B cell (primary cell): Measurements from ENCODE around the gene ATG7. TPM values are rescaled to one million over a fixed set of nuclear protein-coding genes. Genes with fewer than 3 reads are reported as not detected.

Experiments used
- ATAC-seq: fragments of 200-7000 bp; cut with Tn5 transposase; one replicate; pipeline ENCODE4 v1.10.0; 2021; ENCODE audit warnings: low read depth, mild to moderate bottlenecking, moderate number of reproducible peaks, moderate library complexity
- CTCF ChIA-PET: fragments of 350-600 bp; sonication (Branson Sonifier 250); formaldehyde crosslinking; loops from one replicate; lab custom pipeline; 2021; ENCODE audit warnings: antibody characterized with exemption, inconsistent platforms; lab: Charles Lee
- POLR2A ChIA-PET: fragments of 350-600 bp; sonication (Branson Sonifier 250); formaldehyde crosslinking; loops from one replicate; lab custom pipeline; 2021; ENCODE audit warnings: antibody characterized with exemption; lab: Charles Lee
- DNase-seq: peaks from one replicate; pipeline ENCODE4 v3.0.0; 2013
- H2AFZ ChIP-seq: 2 replicates; pipeline ENCODE4 v1.6.1; 2012; ENCODE audit warnings: mild to moderate bottlenecking, low read depth, low read length; ENCODE audit not compliant: insufficient read depth, poor library complexity, severe bottlenecking
- H3K27ac ChIP-seq, 2 donors: 1 replicate in 1 of 2; 2 replicates in 1 of 2; pipeline ENCODE4 v1.5.1; 2012 to 2013; ENCODE audit warnings: low read length in 2 of 2, mild to moderate bottlenecking in 2 of 2, moderate library complexity in 1 of 2
- H3K27me3 ChIP-seq, 4 experiments: fragments of 200-600 bp in 1 of 4; sonication (generic) in 1 of 4; replicated peaks in 1 of 4; 1 replicate in 2 of 4; 2 replicates in 2 of 4; pipeline versions ENCODE4 v1.6.1 to v1.7.0; 2013 to 2016; ENCODE audit warnings: low read length in 3 of 4, mild to moderate bottlenecking in 2 of 4, mixed read lengths in 1 of 4, moderate library complexity in 1 of 4; ENCODE audit not compliant: insufficient read depth in 4 of 4, control insufficient read depth in 3 of 4; ENCODE audit errors: control extremely low read depth in 1 of 4
- H3K36me3 ChIP-seq, 2 experiments: replicated peaks in 1 of 2; 1 replicate in 1 of 2; 2 replicates in 1 of 2; pipeline versions ENCODE4 v1.6.1 to v1.7.1; 2013; ENCODE audit warnings: low read length in 1 of 2; ENCODE audit not compliant: insufficient read depth in 2 of 2, control insufficient read depth in 1 of 2; ENCODE audit errors: control extremely low read depth in 1 of 2, extremely low read depth in 1 of 2
- H3K4me1 ChIP-seq, 2 donors: fragments of 200-600 bp in 1 of 2; sonication (generic) in 1 of 2; 1 replicate in 1 of 2; 2 replicates in 1 of 2; pipeline versions ENCODE4 v1.5.1 to v1.6.1; 2013 to 2017; ENCODE audit warnings: low read length in 2 of 2; ENCODE audit not compliant: control insufficient read depth in 2 of 2, insufficient read depth in 2 of 2
- H3K4me2 ChIP-seq: replicated peaks from 2 replicates; pipeline ENCODE3; 2012; ENCODE audit warnings: mild to moderate bottlenecking, low read depth, low read length; ENCODE audit not compliant: poor library complexity, severe bottlenecking
- H3K4me3 ChIP-seq, 5 experiments: fragments of 200-600 bp in 1 of 5; sonication (generic) in 1 of 5; 1 replicate in 3 of 5; 2 replicates in 2 of 5; pipeline versions ENCODE4 v1.5.1 to v1.7.0; 2011 to 2016; ENCODE audit warnings: low read length in 4 of 5, mild to moderate bottlenecking in 4 of 5, low read depth in 2 of 5, control low read depth in 1 of 5, moderate library complexity in 1 of 5; ENCODE audit not compliant: insufficient read depth in 1 of 5; ENCODE audit errors: control extremely low read depth in 1 of 5, extremely low read depth in 1 of 5
- H3K79me2 ChIP-seq: fragments of 200-600 bp; sonication (generic); one replicate; pipeline ENCODE4 v1.6.0; 2016; ENCODE audit warnings: low read length; ENCODE audit not compliant: control insufficient read depth, insufficient read depth
- H3K9ac ChIP-seq: fragments of 200-600 bp; sonication (generic); 2 replicates; pipeline ENCODE4 v1.6.1; 2017; ENCODE audit warnings: mild to moderate bottlenecking, low read length, moderate library complexity
- H3K9me3 ChIP-seq, 3 donors: one replicate each; pipeline versions ENCODE4 v1.6.1 to v1.7.1; 2013; ENCODE audit warnings: low read length in 2 of 3; ENCODE audit not compliant: control insufficient read depth in 2 of 3, insufficient read depth in 1 of 3; ENCODE audit errors: control extremely low read depth in 1 of 3
- H4K20me1 ChIP-seq: 2 replicates; pipeline ENCODE4 v1.6.0; 2012; ENCODE audit warnings: mild to moderate bottlenecking, low read length; ENCODE audit not compliant: insufficient read depth, control insufficient read depth, poor library complexity, severe bottlenecking
- H3K27ac Mint-ChIP-seq: one replicate; pipeline ENCODE4 v1.8.0; 2021; ENCODE audit warnings: mixed read lengths
- H3K27me3 Mint-ChIP-seq: one replicate; pipeline ENCODE4 v1.8.0; 2021; ENCODE audit warnings: mixed read lengths
- H3K4me1 Mint-ChIP-seq: one replicate; pipeline ENCODE4 v1.8.0; 2021; ENCODE audit warnings: mixed read lengths
- H3K4me3 Mint-ChIP-seq: one replicate; pipeline ENCODE4 v1.8.0; 2021; ENCODE audit warnings: mixed read lengths
- H3K9me3 Mint-ChIP-seq: one replicate; pipeline ENCODE4 v1.8.0; 2022; ENCODE audit warnings: mixed read lengths; ENCODE audit not compliant: insufficient read depth
- CTCF ChIP-seq: fragments of 200-600 bp; IDR thresholded peaks from one replicate; pipeline ENCODE4 v1.8.0; 2022; ENCODE audit warnings: antibody characterized with exemption, mild to moderate bottlenecking
- EZH2 ChIP-seq: IDR thresholded peaks from 2 replicates; pipeline ENCODE4 v1.6.1; 2012; ENCODE audit warnings: borderline replicate concordance, low read depth, mild to moderate bottlenecking, moderate library complexity, low read length; ENCODE audit not compliant: insufficient read depth, poor library complexity, severe bottlenecking
- whole genome bisulfite sequencing: methylation state at CpG from one replicate; pipeline ENCODE4 v1.1.5; 2013; ENCODE audit warnings: missing lambda C conversion rate; ENCODE audit not compliant: insufficient coverage; 5-methylcytosine and 5-hydroxymethylcytosine counted together
- intact Hi-C: fragments of 100-400 bp; cut with micrococcal nuclease; formaldehyde crosslinking; loops from one replicate; pipeline ENCODE4 v1.10.0; 2022
- polyA plus RNA-seq: library from polyadenylated mRNA; depleted of rRNA; stranded (reverse); fragments of >200 nt; gene quantifications from 2 replicates; pipeline ENCODE4 v1.2.3, GENCODE V29; 2012
- total RNA-seq, 2 donors: library from RNA; stranded (reverse); fragments of 120-200 nt in 1 of 2; gene quantifications; 1 replicate in 1 of 2; 2 replicates in 1 of 2; pipeline versions ENCODE4 v1.2.3 to v1.2.4, GENCODE V29; 2013 to 2022

ATG7 gene
- total and polyA plus RNA-seq, 2 donors (not counting 1 experiment from before 2014, with no cell fraction given) = 13.9 to 66.4 TPM

DNA sequence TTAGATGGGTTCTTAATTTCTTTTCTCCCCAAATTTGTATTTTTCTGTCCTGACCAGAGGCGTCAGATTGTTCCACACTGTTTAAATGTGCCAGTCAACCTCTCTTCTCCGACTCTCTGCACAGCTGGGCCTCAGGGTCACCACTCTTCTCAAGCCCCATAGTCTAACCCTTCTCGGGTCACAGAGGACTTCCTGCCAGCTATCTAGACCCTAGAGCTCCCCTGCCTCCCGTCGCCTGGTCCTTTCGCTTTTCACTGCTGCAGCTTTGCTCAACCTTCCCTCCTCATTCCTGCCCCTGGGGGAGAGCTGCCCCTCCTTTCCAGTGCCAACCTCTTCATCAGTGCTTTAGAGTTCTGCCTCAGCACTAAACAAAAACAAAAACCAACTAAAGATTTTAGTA, 151.7 kb downstream of the ATG7 start:
- TF ChIP-seq EZH2 (no peak), CTCF (no peak)
- intact Hi-C loops = no loop called here
- Histone ChIP-seq H3K79me2 (no peaks in the 10 kb centered on the region), H3K36me3 (peaks cover 2 to 10% of the 10 kb centered on the region in 2 experiments), H3K9ac (no peak overlapping the region), H3K27ac (no peak overlapping the region), H3K27me3 (no peaks in the 10 kb centered on the region), H3K4me1 (no peaks in the 10 kb centered on the region), H3K9me3 (no peaks in the 10 kb centered on the region), H2AFZ (no peak overlapping the region), H3K4me2 (no peak overlapping the region), H3K4me3 (no peak overlapping the region), H4K20me1 (no peaks in the 10 kb centered on the region)
- H3K27me3 Mint-ChIP-seq = no peaks in the 10 kb centered on the region
- no peak overlapping the region for H3K4me3 Mint-ChIP-seq
- no peaks in the 10 kb centered on the region for H3K4me1 Mint-ChIP-seq
- no peaks in the 10 kb centered on the region for H3K9me3 Mint-ChIP-seq
- no peak overlapping the region for H3K27ac Mint-ChIP-seq
- WGBS = 100% methylated on average over 5 of the region's 6 CpGs
- ChIA-PET CTCF (no interaction called here), POLR2A (no interaction called here)
- ATAC-seq (no peak), DNase-seq (no peak)

DNA sequence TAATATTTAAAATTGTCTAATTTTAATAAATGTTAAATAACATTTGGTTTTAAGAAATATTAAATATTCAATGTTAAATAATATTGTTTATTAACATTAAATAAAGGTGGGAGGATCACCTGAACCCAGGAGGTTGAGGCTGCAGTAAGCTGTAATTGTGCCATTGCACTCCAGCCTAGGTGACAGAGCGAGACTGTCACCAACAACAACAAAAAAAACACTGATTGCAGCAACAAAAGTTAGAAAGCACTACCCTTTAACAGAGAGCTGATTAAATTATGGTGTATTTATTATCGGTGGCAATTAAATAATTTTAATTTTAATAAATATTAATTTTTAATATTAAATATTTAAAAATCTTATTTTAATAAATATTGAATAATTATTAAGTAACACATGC, 152.1 kb downstream of the ATG7 start:
- POLR2A ChIA-PET = no interaction called here
- CTCF ChIA-PET = no interaction called here
- Mint-ChIP-seq H3K9me3 (no peaks in the 10 kb centered on the region), H3K4me3 (no peak overlapping the region), H3K27ac (no peak overlapping the region), H3K4me1 (no peaks in the 10 kb centered on the region), H3K27me3 (no peaks in the 10 kb centered on the region)
- TF ChIP-seq EZH2 = no peak
- TF ChIP-seq CTCF = no peak
- Histone ChIP-seq H3K9me3 (no peaks in the 10 kb centered on the region), H3K36me3 (peaks cover 2 to 10% of the 10 kb centered on the region in 2 experiments), H3K9ac (no peak overlapping the region), H3K4me1 (no peaks in the 10 kb centered on the region), H3K27me3 (no peaks in the 10 kb centered on the region), H3K4me2 (no peak overlapping the region), H2AFZ (no peak overlapping the region), H3K4me3 (no peak overlapping the region), H3K27ac (no peak overlapping the region), H3K79me2 (no peaks in the 10 kb centered on the region), H4K20me1 (no peaks in the 10 kb centered on the region)
- intact Hi-C loops = no loop called here
- ATAC-seq (no peak), DNase-seq (no peak)
- no CpG with 5 or more reads among the region's 2 CpGs for WGBS
